OCI-LY1 (cell line): ENCODE data around the gene ATP8A2.

ENCODE experiments used
- H2AFZ ChIP-seq: fragments of 200-600 bp; sonication (generic), shearing (Covaris generic); 2 replicates; pipeline ENCODE4 v1.6.0; 2014; ENCODE audit warnings: antibody characterized with exemption, mild to moderate bottlenecking, low read length
- H3F3A ChIP-seq: fragments of 200-600 bp; sonication (generic), shearing (Covaris generic); 2 replicates; pipeline ENCODE4 v1.6.0; 2014; ENCODE audit warnings: mild to moderate bottlenecking, antibody characterized with exemption, low read length, moderate library complexity; ENCODE audit not compliant: insufficient read depth
- H3K27ac ChIP-seq: fragments of 200-600 bp; sonication (generic); 2 replicates; pipeline ENCODE4 v1.5.1; 2014; ENCODE audit warnings: low read length, mixed run types, mild to moderate bottlenecking, low read depth; ENCODE audit not compliant: poor library complexity, severe bottlenecking
- H3K27me3 ChIP-seq: fragments of 200-600 bp; sonication (generic); 2 replicates; pipeline ENCODE4 v1.6.0; 2014; ENCODE audit warnings: antibody characterized with exemption, mild to moderate bottlenecking, low read length, moderate library complexity; ENCODE audit not compliant: insufficient read depth
- H3K36me3 ChIP-seq: fragments of 200-600 bp; sonication (generic); 2 replicates; pipeline ENCODE4 v1.6.1; 2014; ENCODE audit warnings: mild to moderate bottlenecking, antibody characterized with exemption, low read length, moderate library complexity, mixed read lengths; ENCODE audit not compliant: insufficient read depth
- H3K4me1 ChIP-seq: fragments of 200-600 bp; sonication (generic); 2 replicates; pipeline ENCODE4 v1.5.1; 2014; ENCODE audit warnings: mild to moderate bottlenecking, low read length, moderate library complexity; ENCODE audit not compliant: insufficient read depth, severe bottlenecking
- H3K4me2 ChIP-seq: fragments of 200-600 bp; sonication (generic), shearing (Covaris generic); 2 replicates; pipeline ENCODE4 v1.6.1; 2014; ENCODE audit warnings: low read length
- H3K4me3 ChIP-seq: fragments of 200-600 bp; sonication (generic); 2 replicates; pipeline ENCODE4 v1.5.1; 2014; ENCODE audit warnings: low read length, low read depth, mild to moderate bottlenecking, mixed read lengths; ENCODE audit not compliant: poor library complexity, severe bottlenecking
- H3K79me2 ChIP-seq: fragments of 200-600 bp; shearing (Covaris generic); 2 replicates; pipeline ENCODE4 v1.6.1; 2016; ENCODE audit warnings: mixed run types, low read length, mixed read lengths; ENCODE audit not compliant: insufficient read depth
- H3K9ac ChIP-seq: fragments of 200-600 bp; sonication (generic), shearing (Covaris generic); 2 replicates; pipeline ENCODE4 v1.6.1; 2014; ENCODE audit warnings: mild to moderate bottlenecking, low read length, mixed read lengths
- H3K9me2 ChIP-seq: fragments of 200-600 bp; sonication (generic), shearing (Covaris generic); 2 replicates; pipeline ENCODE4 v1.6.1; 2014; ENCODE audit warnings: low read depth, mild to moderate bottlenecking, low read length, mixed read lengths
- H3K9me3 ChIP-seq: fragments of 200-600 bp; shearing (Covaris generic); 2 replicates; pipeline ENCODE4 v1.6.1; 2014; ENCODE audit warnings: low read length, mixed read lengths
- H4K20me1 ChIP-seq: fragments of 200-600 bp; sonication (generic), shearing (Covaris generic); 2 replicates; pipeline ENCODE4 v1.6.0; 2016; ENCODE audit warnings: mild to moderate bottlenecking, low read length; ENCODE audit not compliant: insufficient read depth
- EZH2 ChIP-seq: fragments of 200-600 bp; sonication (generic), shearing (Covaris generic); IDR thresholded peaks from 2 replicates; pipeline ENCODE4 v1.8.0; 2017; ENCODE audit warnings: borderline replicate concordance, mixed run types, mild to moderate bottlenecking, antibody characterized with exemption, low read length, moderate library complexity, mixed read lengths
- TF ChIP-seq, protein P1 (sequence below): fragments of 200-600 bp; sonication (generic), shearing (Covaris generic); IDR thresholded peaks from 2 replicates; pipeline ENCODE4 v1.5.1; 2017; ENCODE audit warnings: mild to moderate bottlenecking, antibody characterized with exemption, low read length, moderate library complexity, mixed read lengths

Gene ATP8A2

DNA sequence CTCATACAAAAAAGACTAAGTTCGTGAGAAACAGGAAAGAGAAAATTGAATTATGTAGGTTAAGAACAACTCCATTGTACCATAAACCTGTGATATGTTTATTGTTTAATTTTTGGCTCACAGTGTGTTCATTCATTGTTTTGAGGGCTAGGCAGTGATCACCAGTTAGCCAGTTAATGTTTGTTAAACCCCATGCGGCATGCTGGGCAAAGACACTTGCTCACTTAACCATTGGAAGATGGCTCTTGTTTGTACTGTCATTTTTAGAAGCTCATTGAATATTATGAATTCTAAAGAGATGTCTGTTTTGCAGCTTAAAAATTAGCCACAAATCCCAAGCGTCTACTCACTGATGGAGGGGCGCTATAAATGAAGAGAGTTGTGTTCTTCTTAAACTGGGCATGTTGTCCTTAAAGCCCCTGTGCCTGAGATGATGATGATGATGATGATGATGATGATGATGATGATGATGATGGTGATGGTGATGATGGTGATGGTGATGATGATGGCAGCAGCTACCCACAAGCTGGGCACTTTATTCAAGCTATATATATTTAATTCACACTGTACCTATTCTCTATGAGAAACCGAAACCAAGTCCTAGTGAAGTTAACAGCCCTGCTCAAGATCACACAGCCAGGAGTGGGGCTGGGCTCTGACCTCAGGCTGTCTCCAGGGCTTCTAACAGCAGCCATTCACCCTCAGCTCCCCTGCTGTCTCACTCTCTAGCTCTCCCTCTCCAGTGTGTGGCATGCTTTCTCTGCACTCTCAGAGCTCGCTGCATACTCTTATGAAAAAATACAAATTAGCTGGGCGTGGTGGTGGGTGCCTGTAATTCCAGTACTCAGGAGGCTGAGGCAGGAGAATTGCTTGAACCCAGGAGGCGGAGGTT lies 510.9 kb downstream of the ATP8A2 start:
- H3K4me1 ChIP-seq, result no peaks in the 10 kb centered on the region
- no peak overlapping the region for H3K27ac ChIP-seq
- no peak overlapping the region for H3K4me3 ChIP-seq
- H4K20me1 ChIP-seq, result no peaks in the 10 kb centered on the region
- no peak overlapping the region for H3K4me2 ChIP-seq
- H2AFZ ChIP-seq, result no peak overlapping the region
- H3K79me2 ChIP-seq, result no peaks in the 10 kb centered on the region
- H3F3A ChIP-seq, result no peaks in the 10 kb centered on the region
- H3K36me3 ChIP-seq, result no peaks in the 10 kb centered on the region
- H3K9me2 ChIP-seq, result no peaks in the 10 kb centered on the region
- TF ChIP-seq EZH2, result no peak
- TF ChIP-seq, protein P1, sequence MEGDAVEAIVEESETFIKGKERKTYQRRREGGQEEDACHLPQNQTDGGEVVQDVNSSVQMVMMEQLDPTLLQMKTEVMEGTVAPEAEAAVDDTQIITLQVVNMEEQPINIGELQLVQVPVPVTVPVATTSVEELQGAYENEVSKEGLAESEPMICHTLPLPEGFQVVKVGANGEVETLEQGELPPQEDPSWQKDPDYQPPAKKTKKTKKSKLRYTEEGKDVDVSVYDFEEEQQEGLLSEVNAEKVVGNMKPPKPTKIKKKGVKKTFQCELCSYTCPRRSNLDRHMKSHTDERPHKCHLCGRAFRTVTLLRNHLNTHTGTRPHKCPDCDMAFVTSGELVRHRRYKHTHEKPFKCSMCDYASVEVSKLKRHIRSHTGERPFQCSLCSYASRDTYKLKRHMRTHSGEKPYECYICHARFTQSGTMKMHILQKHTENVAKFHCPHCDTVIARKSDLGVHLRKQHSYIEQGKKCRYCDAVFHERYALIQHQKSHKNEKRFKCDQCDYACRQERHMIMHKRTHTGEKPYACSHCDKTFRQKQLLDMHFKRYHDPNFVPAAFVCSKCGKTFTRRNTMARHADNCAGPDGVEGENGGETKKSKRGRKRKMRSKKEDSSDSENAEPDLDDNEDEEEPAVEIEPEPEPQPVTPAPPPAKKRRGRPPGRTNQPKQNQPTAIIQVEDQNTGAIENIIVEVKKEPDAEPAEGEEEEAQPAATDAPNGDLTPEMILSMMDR, result no peak
- no peak overlapping the region for H3K9ac ChIP-seq
- no peaks in the 10 kb centered on the region for H3K9me3 ChIP-seq
- H3K27me3 ChIP-seq, result 0 out of 2 replicates have a peak, but pooled peaks cover 6% of the 10 kb centered on the region

DNA sequence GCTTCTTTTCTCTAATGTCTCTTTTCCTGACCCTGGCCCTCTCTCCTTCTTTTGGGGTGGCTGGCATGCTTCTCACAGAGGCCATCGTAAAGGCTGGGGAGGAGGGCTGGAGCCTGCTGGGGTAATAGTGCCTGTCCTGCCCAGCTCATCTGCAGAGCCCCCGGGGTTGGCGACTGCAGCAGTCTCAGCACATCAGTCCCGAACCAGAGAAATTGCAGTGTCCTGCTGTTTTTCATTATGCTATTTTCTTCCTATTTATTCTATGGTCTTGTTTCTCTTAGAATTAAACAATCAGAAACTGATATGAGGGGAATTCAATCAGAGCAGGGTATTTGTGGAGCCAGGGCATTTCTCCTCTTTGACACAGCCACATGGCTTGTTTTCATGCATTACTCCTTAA lies 513.6 kb downstream of the ATP8A2 start:
- H3F3A ChIP-seq, result no peaks in the 10 kb centered on the region
- no peak for TF ChIP-seq EZH2
- TF ChIP-seq, protein P1, result no peak
- H3K79me2 ChIP-seq, result no peaks in the 10 kb centered on the region
- no peak overlapping the region for H3K4me3 ChIP-seq
- no peaks in the 10 kb centered on the region for H3K36me3 ChIP-seq
- H3K9me2 ChIP-seq, result no peaks in the 10 kb centered on the region
- no peak overlapping the region for H3K4me2 ChIP-seq
- no peaks in the 10 kb centered on the region for H3K4me1 ChIP-seq
- H2AFZ ChIP-seq, result no peak overlapping the region
- 0 out of 2 replicates have a peak, but pooled peaks cover 6% of the 10 kb centered on the region for H3K27me3 ChIP-seq
- no peak overlapping the region for H3K27ac ChIP-seq
- no peaks in the 10 kb centered on the region for H4K20me1 ChIP-seq
- no peak overlapping the region for H3K9ac ChIP-seq
- no peaks in the 10 kb centered on the region for H3K9me3 ChIP-seq

DNA sequence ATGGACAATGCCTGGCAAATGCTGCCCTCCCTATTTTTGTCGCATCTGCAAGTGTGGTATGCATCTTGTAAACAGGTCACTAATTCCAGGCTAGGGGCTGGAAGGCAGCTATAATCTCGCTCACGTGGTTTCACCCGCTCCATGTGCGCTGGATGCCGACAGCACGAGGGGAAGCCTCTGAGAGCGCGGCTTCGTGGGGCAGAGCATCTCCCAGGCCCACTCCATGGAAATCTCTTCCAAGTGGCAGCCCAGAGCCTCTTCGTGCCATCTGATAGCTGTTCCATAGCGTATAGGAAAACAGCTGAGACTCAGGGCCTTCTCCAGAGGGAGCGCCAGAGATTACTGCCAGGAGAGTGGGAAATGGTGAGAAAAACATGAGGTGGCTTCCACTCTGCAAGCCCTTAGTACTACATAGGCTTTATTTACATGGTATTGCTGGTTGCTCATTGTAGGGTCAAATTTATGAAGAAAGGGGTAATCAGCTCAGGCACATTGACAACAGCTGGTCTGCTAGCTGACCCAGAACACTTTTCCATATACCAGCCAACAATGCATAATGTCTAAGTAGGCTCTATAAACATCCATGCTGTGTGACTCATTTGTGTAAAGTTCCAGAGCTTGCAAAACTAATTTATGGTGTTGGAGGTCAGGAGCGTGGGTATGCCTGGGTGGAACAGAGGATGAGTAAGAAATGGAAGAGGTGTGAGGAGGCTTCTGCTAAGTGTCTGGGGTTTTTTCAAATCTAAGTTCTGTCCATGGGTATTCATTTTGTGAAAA lies 514.9 kb downstream of the ATP8A2 start:
- TF ChIP-seq, protein P1, result no peak
- TF ChIP-seq EZH2, result no peak
- no peaks in the 10 kb centered on the region for H3K9me3 ChIP-seq
- H3K9ac ChIP-seq, result no peak overlapping the region
- H3F3A ChIP-seq, result no peaks in the 10 kb centered on the region
- H3K4me3 ChIP-seq, result no peak overlapping the region
- H3K4me1 ChIP-seq, result no peaks in the 10 kb centered on the region
- 0 out of 2 replicates have a peak, but pooled peaks cover 6% of the 10 kb centered on the region for H3K27me3 ChIP-seq
- no peaks in the 10 kb centered on the region for H3K79me2 ChIP-seq
- H3K27ac ChIP-seq, result no peak overlapping the region
- no peak overlapping the region for H3K4me2 ChIP-seq
- H2AFZ ChIP-seq, result no peak overlapping the region
- no peaks in the 10 kb centered on the region for H3K9me2 ChIP-seq
- H3K36me3 ChIP-seq, result no peaks in the 10 kb centered on the region
- H4K20me1 ChIP-seq, result no peaks in the 10 kb centered on the region
